Gastrocnemius medialis (tissue), 4 donors: Measurements from ENCODE around the gene AGFG2. TPM values are rescaled to one million over a fixed set of nuclear protein-coding genes. Genes with fewer than 3 reads are reported as not detected.

Experiments
- ATAC-seq, 2 donors: fragments of 150-250 bp; one replicate each; pipeline ENCODE4 v1.9.1; 2016
- DNase-seq, 2 donors: peaks; one replicate each; pipeline ENCODE4 v3.0.0-alpha.2; 2019
- H3K27ac ChIP-seq, 4 donors: fragments of 200-600 bp; sonication (generic); 1 replicate in 1 of 4; 2 replicates in 3 of 4; pipeline ENCODE4 v1.5.1; 2016 to 2018; ENCODE audit warnings: mild to moderate bottlenecking in 2 of 4, moderate library complexity in 1 of 4
- H3K27me3 ChIP-seq, 3 donors: fragments of 200-600 bp; sonication (generic) in 2 of 3; 1 replicate in 1 of 3; 2 replicates in 2 of 3; pipeline versions ENCODE4 v1.5.1 to v1.6.0; 2016 to 2019; ENCODE audit warnings: mild to moderate bottlenecking in 1 of 3, moderate library complexity in 1 of 3
- H3K36me3 ChIP-seq, 2 donors: fragments of 200-600 bp; sonication (generic) in 1 of 2; one replicate each; pipeline ENCODE4 v1.5.1; 2017 to 2018
- H3K4me1 ChIP-seq, 2 donors: fragments of 200-600 bp; sonication (generic) in 1 of 2; one replicate each; pipeline ENCODE4 v1.5.1; 2016 to 2017; ENCODE audit warnings: mild to moderate bottlenecking in 2 of 2
- H3K4me3 ChIP-seq, 4 donors: fragments of 200-600 bp; sonication (generic) in 3 of 4; 1 replicate in 1 of 4; 2 replicates in 3 of 4; pipeline ENCODE4 v1.5.1; 2016 to 2019; ENCODE audit warnings: mild to moderate bottlenecking in 2 of 4
- H3K9me3 ChIP-seq, 3 donors: fragments of 200-600 bp; sonication (generic) in 2 of 3; 1 replicate in 1 of 3; 2 replicates in 2 of 3; pipeline ENCODE4 v1.5.1; 2016 to 2019
- CTCF ChIP-seq, 5 experiments: fragments of 450-650 bp in 3 of 5; fragments of 200-600 bp in 2 of 5; sonication (generic) in 2 of 5; IDR thresholded peaks in 4 of 5; conservative IDR thresholded peaks in 1 of 5; 1 replicate in 4 of 5; 2 replicates in 1 of 5; pipeline ENCODE4 v1.5.1; 2016 to 2019; ENCODE audit warnings: antibody characterized with exemption in 5 of 5, mild to moderate bottlenecking in 3 of 5, moderate library complexity in 3 of 5
- POLR2A ChIP-seq, 2 donors: fragments of 450-650 bp; IDR thresholded peaks; one replicate each; pipeline ENCODE4 v1.6.1; 2017; ENCODE audit warnings: antibody characterized with exemption in 2 of 2, mild to moderate bottlenecking in 2 of 2, moderate library complexity in 2 of 2
- in situ Hi-C, 4 donors: fragments of 200-750 bp; cut with MboI; loops; one replicate each; pipeline versions ENCODE4 v1.15.0 to v1.8.0; 2017; ENCODE audit warnings: low sequenced_read_pairs in 4 of 4
- intact Hi-C: fragments of 100-400 bp; cut with DNase I; formaldehyde crosslinking; loops from one replicate; pipeline ENCODE4 v1.15.1; 2023; ENCODE audit warnings: low total_unique reads
- total RNA-seq, 4 donors: library from RNA; depleted of rRNA; stranded (reverse); fragments of >200 nt; gene quantifications; one replicate each; pipeline versions ENCODE4 v1.1.0 to v1.2.3, GENCODE V29; 2016

The AGFG2 gene
- total RNA-seq, 4 donors from 2014 or later = 10.7 to 16.4 (median 13.5) TPM

GRCh38 chr7:100544386-100544785, 5.4 kb downstream of the AGFG2 start:
- no peaks in the 10 kb centered on the region for H3K27me3 ChIP-seq
- no peak for ATAC-seq
- H3K27ac ChIP-seq = peak overlapping the region; percentile 73 to 84 (median 76)
- no peaks in the 10 kb centered on the region for H3K9me3 ChIP-seq
- intact Hi-C loops = no loop called here
- H3K36me3 ChIP-seq = peaks cover 0 to 4% of the 10 kb centered on the region in 2 donors
- peaks cover 34 to 50% of the 10 kb centered on the region in 2 donors for H3K4me1 ChIP-seq
- DNase-seq = no peak
- in situ Hi-C loops = loop anchor here in 1 of 4 donors (5.0 kb wide), 1 partner anchor 67 kb away; the partner anchor contains the start of gene TSC22D4
- no peak overlapping the region for H3K4me3 ChIP-seq
- TF ChIP-seq POLR2A (IDR thresholded peaks at IDR 0.05) = no peak
- no peak for TF ChIP-seq CTCF (IDR thresholded peaks at IDR 0.05 in 4 of 5, conservative IDR thresholded peaks at IDR 0.05 in 1 of 5)

- DNase-seq = no peak
- ATAC-seq = peak; percentile 48 to 61
- peaks cover 0 to 9% of the 10 kb centered on the region in 2 donors for H3K36me3 ChIP-seq
- peaks cover 28 to 46% of the 10 kb centered on the region in 2 donors for H3K4me1 ChIP-seq
- in situ Hi-C loops (loop anchor here in 1 of 4 donors (5.0 kb wide), 1 partner anchor 68 kb away; the partner anchor contains the start of gene TSC22D4), intact Hi-C loops (no loop called here)
- peak in 1 of 2 donors; percentile 18 for TF ChIP-seq POLR2A (IDR thresholded peaks at IDR 0.05)
- TF ChIP-seq CTCF (IDR thresholded peaks at IDR 0.05 in 4 of 5, conservative IDR thresholded peaks at IDR 0.05 in 1 of 5) = no peak
- H3K4me3 ChIP-seq = no peak overlapping the region
- H3K9me3 ChIP-seq = no peaks in the 10 kb centered on the region
- H3K27ac ChIP-seq = peak overlapping the region; percentile 73 to 84 (median 76)
- no peaks in the 10 kb centered on the region for H3K27me3 ChIP-seq
These were observed 6.0 kb downstream of the AGFG2 start for GRCh38 chr7:100544967-100545359.

- Histone ChIP-seq H3K9me3 (no peaks in the 10 kb centered on the region), H3K4me1 (peaks cover 23 to 42% of the 10 kb centered on the region in 2 donors), H3K27ac (peak overlapping the region; percentile 73 to 84 (median 76)), H3K4me3 (no peak overlapping the region), H3K27me3 (no peaks in the 10 kb centered on the region), H3K36me3 (peaks cover 0 to 9% of the 10 kb centered on the region in 2 donors)
- ATAC-seq = peak; percentile 71 to 83
- TF ChIP-seq CTCF (IDR thresholded peaks at IDR 0.05 in 4 of 5, conservative IDR thresholded peaks at IDR 0.05 in 1 of 5) (no peak), POLR2A (IDR thresholded peaks at IDR 0.05) (no peak)
- in situ Hi-C loops (no loop called here), intact Hi-C loops (no loop called here)
- DNase-seq = peak in 1 of 2 donors; percentile 51
These were observed 6.5 kb downstream of the AGFG2 start for GRCh38 chr7:100545360-100546128.

- Histone ChIP-seq H3K9me3 (no peaks in the 10 kb centered on the region), H3K4me3 (no peak overlapping the region), H3K4me1 (peaks cover 22 to 42% of the 10 kb centered on the region in 2 donors), H3K27ac (peak overlapping the region; percentile 73 to 84 (median 76)), H3K36me3 (peaks cover 0 to 9% of the 10 kb centered on the region in 2 donors), H3K27me3 (no peaks in the 10 kb centered on the region)
- intact Hi-C loops (no loop called here), in situ Hi-C loops (no loop called here)
- peak in 1 of 2 donors; percentile 8 for ATAC-seq
- no peak for DNase-seq
- TF ChIP-seq POLR2A (IDR thresholded peaks at IDR 0.05) = no peak
- TF ChIP-seq CTCF (IDR thresholded peaks at IDR 0.05 in 4 of 5, conservative IDR thresholded peaks at IDR 0.05 in 1 of 5) = no peak
These were observed 7.3 kb downstream of the AGFG2 start for GRCh38 chr7:100546129-100546925.
